Upper lobe of left lung (tissue), 4 donors: ENCODE data around the gene ENKUR.

Experiments used
- EP300 ChIP-seq, 4 donors: sonication (generic); formaldehyde crosslinking; IDR thresholded peaks; one replicate each; pipeline ENCODE4 v1.5.1; 2017; ENCODE audit warnings: antibody characterized with exemption in 4 of 4, control low read depth in 2 of 4
- POLR2A ChIP-seq, 4 donors: fragments of 450-650 bp; IDR thresholded peaks; one replicate each; pipeline ENCODE4 v1.5.1; 2016 to 2017; ENCODE audit warnings: antibody characterized with exemption in 4 of 4, mild to moderate bottlenecking in 2 of 4
- POLR2AphosphoS5 ChIP-seq, 2 donors: sonication (generic); formaldehyde crosslinking; IDR thresholded peaks; one replicate each; pipeline ENCODE4 v1.5.1; 2017; ENCODE audit warnings: antibody characterized with exemption in 2 of 2
- TF ChIP-seq, protein P1 (sequence below), 6 experiments: fragments of 450-650 bp in 4 of 6; fragments of 200-600 bp in 2 of 6; sonication (generic) in 2 of 6; IDR thresholded peaks; one replicate each; pipeline ENCODE4 v1.5.1; 2016 to 2019; ENCODE audit warnings: antibody characterized with exemption in 6 of 6

DNA sequence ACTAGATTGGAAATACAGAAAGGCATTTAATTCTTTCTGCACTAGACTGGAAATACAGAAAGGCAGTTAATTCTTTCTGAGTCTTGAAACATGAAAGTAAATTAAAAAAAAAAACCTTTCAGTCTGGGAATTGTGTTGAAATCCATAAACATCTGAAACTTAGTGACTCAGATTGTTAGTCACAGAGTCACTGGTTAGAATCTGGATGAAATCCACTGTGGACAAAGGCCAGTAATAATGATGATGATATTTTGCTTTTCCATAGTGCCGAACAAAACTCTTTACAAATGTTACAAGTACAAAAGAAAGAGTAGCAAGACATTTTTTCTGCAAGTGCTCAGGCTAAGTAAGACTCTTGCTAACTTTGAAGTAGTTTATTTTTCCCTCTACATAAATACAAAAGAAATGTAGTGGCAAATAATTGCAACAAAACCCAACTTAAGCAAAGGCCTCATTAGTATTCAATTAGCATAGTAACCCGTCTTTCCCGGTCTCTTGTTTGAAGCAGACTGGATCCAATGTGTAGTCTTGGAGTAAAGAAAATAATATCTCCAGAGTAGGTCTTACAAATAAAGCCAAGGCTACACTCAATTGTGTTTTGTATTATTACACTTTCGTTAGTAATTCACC, 57.8 kb downstream of the ENKUR start:
- TF ChIP-seq, protein P1, sequence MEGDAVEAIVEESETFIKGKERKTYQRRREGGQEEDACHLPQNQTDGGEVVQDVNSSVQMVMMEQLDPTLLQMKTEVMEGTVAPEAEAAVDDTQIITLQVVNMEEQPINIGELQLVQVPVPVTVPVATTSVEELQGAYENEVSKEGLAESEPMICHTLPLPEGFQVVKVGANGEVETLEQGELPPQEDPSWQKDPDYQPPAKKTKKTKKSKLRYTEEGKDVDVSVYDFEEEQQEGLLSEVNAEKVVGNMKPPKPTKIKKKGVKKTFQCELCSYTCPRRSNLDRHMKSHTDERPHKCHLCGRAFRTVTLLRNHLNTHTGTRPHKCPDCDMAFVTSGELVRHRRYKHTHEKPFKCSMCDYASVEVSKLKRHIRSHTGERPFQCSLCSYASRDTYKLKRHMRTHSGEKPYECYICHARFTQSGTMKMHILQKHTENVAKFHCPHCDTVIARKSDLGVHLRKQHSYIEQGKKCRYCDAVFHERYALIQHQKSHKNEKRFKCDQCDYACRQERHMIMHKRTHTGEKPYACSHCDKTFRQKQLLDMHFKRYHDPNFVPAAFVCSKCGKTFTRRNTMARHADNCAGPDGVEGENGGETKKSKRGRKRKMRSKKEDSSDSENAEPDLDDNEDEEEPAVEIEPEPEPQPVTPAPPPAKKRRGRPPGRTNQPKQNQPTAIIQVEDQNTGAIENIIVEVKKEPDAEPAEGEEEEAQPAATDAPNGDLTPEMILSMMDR (IDR thresholded peaks at IDR 0.05): no peak
- TF ChIP-seq EP300 (IDR thresholded peaks at IDR 0.05) (no peak), POLR2A (IDR thresholded peaks at IDR 0.05) (no peak), POLR2AphosphoS5 (IDR thresholded peaks at IDR 0.05) (no peak)
